HepG2 (cell line): ENCODE measurements around the gene TIFAB. TPM values are rescaled to one million over a fixed set of nuclear protein-coding genes. Genes with fewer than 3 reads are reported as not detected.

ENCODE experiments used
- ATAC-seq: fragments of 200-7000 bp; cut with Tn5 transposase; 3 replicates; pipeline ENCODE4 v1.9.1; 2020; ENCODE audit warnings: mild to moderate bottlenecking, moderate library complexity
- BruUV-seq: library from RNA; stranded (reverse); fragments of 400-500 nt; replicated peaks from 2 replicates; lab custom pipeline; 2021; lab: Mats Ljungman, UMichigan
- CTCF ChIA-PET: fragments of 300-600 bp; formaldehyde crosslinking; extraction: SDS; loops from one replicate; lab custom pipeline; 2021; ENCODE audit warnings: low total read pairs, inconsistent platforms, low intra/inter-chr PET ratio; lab: Yijun Ruan, JAX
- POLR2A ChIA-PET: fragments of 350-600 bp; sonication (Branson Sonifier 250); formaldehyde crosslinking; loops from one replicate; lab custom pipeline; 2020; ENCODE audit warnings: antibody characterized with exemption, inconsistent platforms; lab: Yijun Ruan, JAX
- DNase-seq: peaks from one replicate; pipeline ENCODE4 v3.0.0-alpha.2; 2015; ENCODE audit warnings: low spot score
- FAIRE-seq: peaks from 3 replicates; lab custom pipeline; 2011; peaks lifted over from hg19 to GRCh38; lab: Jason Lieb, UNC
- H2AFZ ChIP-seq: one replicate; pipeline ENCODE4 v1.6.1; 2011; ENCODE audit warnings: low read length, inconsistent platforms
- H3K27ac ChIP-seq: fragments of 300-600 bp; 3 replicates; pipeline ENCODE4 v1.8.0; 2011; ENCODE audit warnings: mixed run types, mild to moderate bottlenecking, mixed read lengths, low read length, inconsistent platforms; ENCODE audit not compliant: insufficient read depth; ENCODE audit errors: extremely low read length
- H3K27me3 ChIP-seq, 2 experiments: fragments of 200-600 bp in 1 of 2; 2 replicates in 1 of 2; 3 replicates in 1 of 2; pipeline versions ENCODE4 v1.6.0 to v1.8.0; 2011; ENCODE audit warnings: low read length in 2 of 2, mild to moderate bottlenecking in 2 of 2, moderate library complexity in 2 of 2, inconsistent platforms in 1 of 2; ENCODE audit not compliant: insufficient read depth in 2 of 2, control insufficient read depth in 1 of 2
- H3K36me3 ChIP-seq, 2 experiments: fragments of 200-600 bp in 1 of 2; replicated peaks in 1 of 2; 2 replicates in 1 of 2; 3 replicates in 1 of 2; pipeline versions ENCODE4 v1.5.1 to v1.8.0; 2011; ENCODE audit warnings: low read length in 2 of 2, inconsistent platforms in 1 of 2; ENCODE audit not compliant: insufficient read depth in 2 of 2, control insufficient read depth in 1 of 2
- H3K4me1 ChIP-seq: 2 replicates; pipeline ENCODE4 v1.5.1; 2012; ENCODE audit warnings: low read length, inconsistent platforms; ENCODE audit not compliant: insufficient read depth
- H3K4me2 ChIP-seq: 2 replicates; pipeline ENCODE4 v1.6.0; 2011; ENCODE audit warnings: low read depth, low read length, inconsistent platforms
- H3K4me3 ChIP-seq, 3 experiments: fragments of 200-600 bp in 1 of 3; sonication (generic), shearing (Covaris generic) in 1 of 3; replicated peaks in 1 of 3; 2 replicates each; pipeline ENCODE4 v1.5.1; 2011 to 2016; ENCODE audit warnings: low read length in 3 of 3, inconsistent platforms in 2 of 3, low read depth in 2 of 3, mild to moderate bottlenecking in 2 of 3, control low read depth in 1 of 3, mixed read lengths in 1 of 3; ENCODE audit not compliant: insufficient read depth in 1 of 3
- H3K79me2 ChIP-seq: one replicate; pipeline ENCODE4 v1.6.1; 2011; ENCODE audit warnings: low read length, inconsistent platforms; ENCODE audit not compliant: insufficient read depth
- H3K9ac ChIP-seq: 2 replicates; pipeline ENCODE4 v1.6.0; 2011; ENCODE audit warnings: mild to moderate bottlenecking, low read depth, low read length, inconsistent platforms; ENCODE audit not compliant: insufficient read depth
- H3K9me3 ChIP-seq: 2 replicates; pipeline ENCODE4 v1.5.1; 2012; ENCODE audit warnings: mild to moderate bottlenecking, low read length
- H4K20me1 ChIP-seq: 2 replicates; pipeline ENCODE4 v1.6.0; 2011; ENCODE audit warnings: inconsistent platforms, mild to moderate bottlenecking, low read length, moderate library complexity; ENCODE audit not compliant: insufficient read depth
- SP5 ChIP-seq: IDR thresholded peaks from 2 replicates; pipeline ENCODE4 v1.6.1; 2016; ENCODE audit warnings: low read depth, borderline replicate concordance
- STAT6 ChIP-seq: sonication (generic); formaldehyde crosslinking; IDR thresholded peaks from 2 replicates; pipeline ENCODE4 v1.4.0; 2020; ENCODE audit warnings: missing genetic modification reagents, mild to moderate bottlenecking, borderline replicate concordance
- ZNF337 ChIP-seq: sonication (generic); formaldehyde crosslinking; IDR thresholded peaks from 2 replicates; pipeline ENCODE4 v1.5.1; 2020; ENCODE audit warnings: missing genetic modification reagents, low read depth, mild to moderate bottlenecking, borderline replicate concordance
- ZNF562 ChIP-seq: sonication (generic); formaldehyde crosslinking; IDR thresholded peaks from 2 replicates; pipeline ENCODE4 v1.8.0; 2022; ENCODE audit warnings: missing genetic modification reagents, borderline replicate concordance
- WGBS: methylation state at CpG from one replicate; pipeline ENCODE4 v1.1.6; 2017; ENCODE audit warnings: low lambda C conversion rate; 5-methylcytosine and 5-hydroxymethylcytosine counted together
- in situ Hi-C: cut with HindIII; loops from 2 replicates; pipeline ENCODE4 v1.10.0; 2017; ENCODE audit warnings: low pct_unique_long_range_greater_than_20kb; ENCODE audit not compliant: extremely low pct_ligation_motif_present
- intact Hi-C: fragments of 100-400 bp; cut with micrococcal nuclease; formaldehyde crosslinking; loops from one replicate; pipeline ENCODE4 v1.10.0; 2022; ENCODE audit not compliant: unreplicated experiment
- polyA plus RNA-seq, 8 experiments: library from polyadenylated mRNA; depleted of rRNA in 3 of 8; stranded (reverse) in 7 of 8; unstranded in 1 of 8; fragments of >200 nt; fragmentation: Illumina TruSeq in 4 of 8; extraction: Trizol in 4 of 8; gene quantifications; 2 replicates each; pipeline versions ENCODE4 v1.2.1 to v1.2.3, GENCODE V29; 2011 to 2016; ENCODE audit warnings: low read depth in 4 of 8, missing spikeins in 1 of 8, mixed read lengths in 1 of 8; ENCODE audit not compliant: insufficient read depth in 1 of 8
- total RNA-seq, 5 experiments: library from RNA; depleted of rRNA; stranded (reverse); fragments of >200 nt; fragmentation: Illumina TruSeq; extraction: Trizol; gene quantifications; 2 replicates each; pipeline ENCODE4 v1.2.3, GENCODE V29; 2016; ENCODE audit warnings: low read depth in 1 of 5

Gene TIFAB
- total and polyA plus RNA-seq, 2 of the 13 experiments (the other 11 are each of a cell fraction or from before 2014, with no cell fraction given): not detected

- Histone ChIP-seq H3K4me3 (no peak overlapping the region), H3K4me1 (peaks cover 46% of the 10 kb centered on the region), H4K20me1 (no peaks in the 10 kb centered on the region), H3K27me3 (peaks cover 0 to 23% of the 10 kb centered on the region in 2 experiments; a peak in 3 of 5 replicates), H3K9ac (no peak overlapping the region), H3K9me3 (no peaks in the 10 kb centered on the region), H3K79me2 (no peaks in the 10 kb centered on the region), H3K4me2 (no peak overlapping the region), H2AFZ (no peak overlapping the region), H3K36me3 (no peaks in the 10 kb centered on the region), H3K27ac (no peak overlapping the region)
- DNase-seq (no peak), ATAC-seq (no peak), FAIRE-seq (no peak)
- 62% methylated on average over 8 of the region's 8 CpGs for WGBS
- POLR2A ChIA-PET: no interaction called here
- BruUV-seq: no TSS peak
- CTCF ChIA-PET: no interaction called here
- intact Hi-C loops: no loop called here
- TF ChIP-seq SP5 (CRISPR knock-in tag) (no peak), ZNF337 (CRISPR knock-in tag) (no peak), STAT6 (no peak), ZNF562 (CRISPR knock-in tag) (no peak)
- in situ Hi-C loops: no loop called here
These were observed 41.4 kb upstream of the TIFAB start for GRCh38 chr5:135493406-135494180.
